B cell (primary cell): ENCODE results near the gene PNKD. TPM values are rescaled to one million over a fixed set of nuclear protein-coding genes. Genes with fewer than 3 reads are reported as not detected.

ENCODE experiments used
- ATAC-seq: fragments of 200-7000 bp; cut with Tn5 transposase; one replicate; pipeline ENCODE4 v1.10.0; 2021; ENCODE audit warnings: low read depth, mild to moderate bottlenecking, moderate number of reproducible peaks, moderate library complexity
- CTCF ChIA-PET: fragments of 350-600 bp; sonication (Branson Sonifier 250); formaldehyde crosslinking; loops from one replicate; lab custom pipeline; 2021; ENCODE audit warnings: antibody characterized with exemption, inconsistent platforms; lab: Charles Lee
- POLR2A ChIA-PET: fragments of 350-600 bp; sonication (Branson Sonifier 250); formaldehyde crosslinking; loops from one replicate; lab custom pipeline; 2021; ENCODE audit warnings: antibody characterized with exemption; lab: Charles Lee
- DNase-seq: peaks from one replicate; pipeline ENCODE4 v3.0.0; 2013
- H2AFZ ChIP-seq: 2 replicates; pipeline ENCODE4 v1.6.1; 2012; ENCODE audit warnings: mild to moderate bottlenecking, low read depth, low read length; ENCODE audit not compliant: insufficient read depth, poor library complexity, severe bottlenecking
- H3K27ac ChIP-seq, 2 donors: 1 replicate in 1 of 2; 2 replicates in 1 of 2; pipeline ENCODE4 v1.5.1; 2012 to 2013; ENCODE audit warnings: low read length in 2 of 2, mild to moderate bottlenecking in 2 of 2, moderate library complexity in 1 of 2
- H3K27me3 ChIP-seq, 4 experiments: fragments of 200-600 bp in 1 of 4; sonication (generic) in 1 of 4; replicated peaks in 1 of 4; 1 replicate in 2 of 4; 2 replicates in 2 of 4; pipeline versions ENCODE4 v1.6.1 to v1.7.0; 2013 to 2016; ENCODE audit warnings: low read length in 3 of 4, mild to moderate bottlenecking in 2 of 4, mixed read lengths in 1 of 4, moderate library complexity in 1 of 4; ENCODE audit not compliant: insufficient read depth in 4 of 4, control insufficient read depth in 3 of 4; ENCODE audit errors: control extremely low read depth in 1 of 4
- H3K36me3 ChIP-seq, 2 experiments: replicated peaks in 1 of 2; 1 replicate in 1 of 2; 2 replicates in 1 of 2; pipeline versions ENCODE4 v1.6.1 to v1.7.1; 2013; ENCODE audit warnings: low read length in 1 of 2; ENCODE audit not compliant: insufficient read depth in 2 of 2, control insufficient read depth in 1 of 2; ENCODE audit errors: control extremely low read depth in 1 of 2, extremely low read depth in 1 of 2
- H3K4me1 ChIP-seq, 2 donors: fragments of 200-600 bp in 1 of 2; sonication (generic) in 1 of 2; 1 replicate in 1 of 2; 2 replicates in 1 of 2; pipeline versions ENCODE4 v1.5.1 to v1.6.1; 2013 to 2017; ENCODE audit warnings: low read length in 2 of 2; ENCODE audit not compliant: control insufficient read depth in 2 of 2, insufficient read depth in 2 of 2
- H3K4me2 ChIP-seq: replicated peaks from 2 replicates; pipeline ENCODE3; 2012; ENCODE audit warnings: mild to moderate bottlenecking, low read depth, low read length; ENCODE audit not compliant: poor library complexity, severe bottlenecking
- H3K4me3 ChIP-seq, 5 experiments: fragments of 200-600 bp in 1 of 5; sonication (generic) in 1 of 5; 1 replicate in 3 of 5; 2 replicates in 2 of 5; pipeline versions ENCODE4 v1.5.1 to v1.7.0; 2011 to 2016; ENCODE audit warnings: low read length in 4 of 5, mild to moderate bottlenecking in 4 of 5, low read depth in 2 of 5, control low read depth in 1 of 5, moderate library complexity in 1 of 5; ENCODE audit not compliant: insufficient read depth in 1 of 5; ENCODE audit errors: control extremely low read depth in 1 of 5, extremely low read depth in 1 of 5
- H3K79me2 ChIP-seq: fragments of 200-600 bp; sonication (generic); one replicate; pipeline ENCODE4 v1.6.0; 2016; ENCODE audit warnings: low read length; ENCODE audit not compliant: control insufficient read depth, insufficient read depth
- H3K9ac ChIP-seq: fragments of 200-600 bp; sonication (generic); 2 replicates; pipeline ENCODE4 v1.6.1; 2017; ENCODE audit warnings: mild to moderate bottlenecking, low read length, moderate library complexity
- H3K9me3 ChIP-seq, 3 donors: one replicate each; pipeline versions ENCODE4 v1.6.1 to v1.7.1; 2013; ENCODE audit warnings: low read length in 2 of 3; ENCODE audit not compliant: control insufficient read depth in 2 of 3, insufficient read depth in 1 of 3; ENCODE audit errors: control extremely low read depth in 1 of 3
- H4K20me1 ChIP-seq: 2 replicates; pipeline ENCODE4 v1.6.0; 2012; ENCODE audit warnings: mild to moderate bottlenecking, low read length; ENCODE audit not compliant: insufficient read depth, control insufficient read depth, poor library complexity, severe bottlenecking
- H3K27ac Mint-ChIP-seq: one replicate; pipeline ENCODE4 v1.8.0; 2021; ENCODE audit warnings: mixed read lengths
- H3K27me3 Mint-ChIP-seq: one replicate; pipeline ENCODE4 v1.8.0; 2021; ENCODE audit warnings: mixed read lengths
- H3K4me1 Mint-ChIP-seq: one replicate; pipeline ENCODE4 v1.8.0; 2021; ENCODE audit warnings: mixed read lengths
- H3K4me3 Mint-ChIP-seq: one replicate; pipeline ENCODE4 v1.8.0; 2021; ENCODE audit warnings: mixed read lengths
- H3K9me3 Mint-ChIP-seq: one replicate; pipeline ENCODE4 v1.8.0; 2022; ENCODE audit warnings: mixed read lengths; ENCODE audit not compliant: insufficient read depth
- CTCF ChIP-seq: fragments of 200-600 bp; IDR thresholded peaks from one replicate; pipeline ENCODE4 v1.8.0; 2022; ENCODE audit warnings: antibody characterized with exemption, mild to moderate bottlenecking
- EZH2 ChIP-seq: IDR thresholded peaks from 2 replicates; pipeline ENCODE4 v1.6.1; 2012; ENCODE audit warnings: borderline replicate concordance, low read depth, mild to moderate bottlenecking, moderate library complexity, low read length; ENCODE audit not compliant: insufficient read depth, poor library complexity, severe bottlenecking
- WGBS: methylation state at CpG from one replicate; pipeline ENCODE4 v1.1.5; 2013; ENCODE audit warnings: missing lambda C conversion rate; ENCODE audit not compliant: insufficient coverage; 5-methylcytosine and 5-hydroxymethylcytosine counted together
- intact Hi-C: fragments of 100-400 bp; cut with micrococcal nuclease; formaldehyde crosslinking; loops from one replicate; pipeline ENCODE4 v1.10.0; 2022
- polyA plus RNA-seq: library from polyadenylated mRNA; depleted of rRNA; stranded (reverse); fragments of >200 nt; gene quantifications from 2 replicates; pipeline ENCODE4 v1.2.3, GENCODE V29; 2012
- total RNA-seq, 2 donors: library from RNA; stranded (reverse); fragments of 120-200 nt in 1 of 2; gene quantifications; 1 replicate in 1 of 2; 2 replicates in 1 of 2; pipeline versions ENCODE4 v1.2.3 to v1.2.4, GENCODE V29; 2013 to 2022

Gene PNKD
- total and polyA plus RNA-seq, 2 donors (not counting 1 experiment from before 2014, with no cell fraction given): 29.7 to 55.8 TPM

GRCh38 chr2:218374795-218375194 lies 104.5 kb downstream of the PNKD start:
- peaks cover 14% of the 10 kb centered on the region for H3K4me1 Mint-ChIP-seq
- peaks cover 14 to 15% of the 10 kb centered on the region in 2 donors for H3K4me1 ChIP-seq
- H2AFZ ChIP-seq: no peak overlapping the region
- DNase-seq: no peak
- intact Hi-C loops: no loop called here
- TF ChIP-seq EZH2 (no peak), CTCF (no peak)
- no peaks in the 10 kb centered on the region for H3K27me3 ChIP-seq
- POLR2A ChIA-PET: no interaction called here
- H4K20me1 ChIP-seq: no peaks in the 10 kb centered on the region
- H3K36me3 ChIP-seq: no peaks in the 10 kb centered on the region
- H3K79me2 ChIP-seq: no peaks in the 10 kb centered on the region
- H3K4me3 ChIP-seq: no peak overlapping the region
- H3K9ac ChIP-seq: no peak overlapping the region
- H3K27me3 Mint-ChIP-seq: no peaks in the 10 kb centered on the region
- WGBS: 86% methylated on average over 1 of the region's 4 CpGs
- no peak overlapping the region for H3K4me3 Mint-ChIP-seq
- no peaks in the 10 kb centered on the region for H3K9me3 ChIP-seq
- no peaks in the 10 kb centered on the region for H3K9me3 Mint-ChIP-seq
- H3K4me2 ChIP-seq: no peak overlapping the region
- H3K27ac Mint-ChIP-seq: no peak overlapping the region
- no peak overlapping the region for H3K27ac ChIP-seq
- ATAC-seq: no peak
- CTCF ChIA-PET: no interaction called here

GRCh38 chr2:218375212-218375611 lies 104.9 kb downstream of the PNKD start:
- ChIA-PET CTCF (no interaction called here), POLR2A (no interaction called here)
- Histone ChIP-seq H3K27ac (no peak overlapping the region), H3K79me2 (no peaks in the 10 kb centered on the region), H3K4me2 (no peak overlapping the region), H3K27me3 (no peaks in the 10 kb centered on the region), H4K20me1 (no peaks in the 10 kb centered on the region), H3K4me3 (no peak overlapping the region), H3K36me3 (no peaks in the 10 kb centered on the region), H2AFZ (no peak overlapping the region), H3K4me1 (peaks cover 10 to 11% of the 10 kb centered on the region in 2 donors), H3K9ac (no peak overlapping the region), H3K9me3 (no peaks in the 10 kb centered on the region)
- intact Hi-C loops: no loop called here
- no peaks in the 10 kb centered on the region for H3K9me3 Mint-ChIP-seq
- no peak overlapping the region for H3K4me3 Mint-ChIP-seq
- H3K4me1 Mint-ChIP-seq: peaks cover 10% of the 10 kb centered on the region
- H3K27me3 Mint-ChIP-seq: no peaks in the 10 kb centered on the region
- no peak for ATAC-seq
- 49% methylated on average over 2 of the region's 2 CpGs for WGBS
- no peak for TF ChIP-seq CTCF
- TF ChIP-seq EZH2: no peak
- DNase-seq: no peak
- no peak overlapping the region for H3K27ac Mint-ChIP-seq
